ENCODE results near the gene NUP93. TPM values are rescaled to one million over a fixed set of nuclear protein-coding genes. Genes with fewer than 3 reads are reported as not detected.

The NUP93 gene
- total RNA-seq, 4 donors from 2014 or later, result 38.2 to 46.5 (median 41.2) TPM

- no peak overlapping the region for H3K27ac ChIP-seq
Observed at GRCh38 chr16:56849690-56850680, 120.1 kb downstream of the NUP93 start.

GRCh38 chr16:56851671-56852400 lies 121.9 kb downstream of the NUP93 start:
- Histone ChIP-seq H3K27me3 (no peaks in the 10 kb centered on the region), H3K9me3 (no peaks in the 10 kb centered on the region), H3K4me1 (peaks cover 0 to 22% (median 0%) of the 10 kb centered on the region in 3 donors), H3K36me3 (no peaks in the 10 kb centered on the region), H3K4me3 (no peak overlapping the region), H3K27ac (no peak overlapping the region)
- WGBS, 2 donors, result 67 to 68% methylated on average over 6 to 7 of the region's 8 CpGs
- DNase-seq, result no peak
- intact Hi-C loops (cut with DNase I), result no loop called here
- TF ChIP-seq CTCF (IDR thresholded peaks at IDR 0.05) (peak in 1 of 6 experiments; percentile 28), POLR2A (IDR thresholded peaks at IDR 0.05) (no peak)

More at GRCh38 chr16:56849690-56850680, 120.1 kb downstream of the NUP93 start:
- TF ChIP-seq CTCF (IDR thresholded peaks at IDR 0.05) (no peak), POLR2A (IDR thresholded peaks at IDR 0.05) (no peak)
- WGBS, 2 donors, result 71 to 88% methylated on average over 9 to 10 of the region's 11 CpGs
- H3K27me3 ChIP-seq, result no peaks in the 10 kb centered on the region
- H3K4me3 ChIP-seq, result no peak overlapping the region
- H3K4me1 ChIP-seq, result peaks cover 0 to 22% (median 0%) of the 10 kb centered on the region in 3 donors
- no peaks in the 10 kb centered on the region for H3K9me3 ChIP-seq
- intact Hi-C loops (cut with DNase I), result no loop called here
- no peak for DNase-seq
- peaks cover 0 to 13% (median 0%) of the 10 kb centered on the region in 3 donors for H3K36me3 ChIP-seq

GRCh38 chr16:56852401-56852730 lies 122.4 kb downstream of the NUP93 start:
- Histone ChIP-seq H3K27me3 (no peaks in the 10 kb centered on the region), H3K27ac (no peak overlapping the region), H3K36me3 (no peaks in the 10 kb centered on the region), H3K4me1 (peaks cover 0 to 22% (median 0%) of the 10 kb centered on the region in 3 donors), H3K4me3 (no peak overlapping the region), H3K9me3 (no peaks in the 10 kb centered on the region)
- intact Hi-C loops (cut with DNase I), result no loop called here
- 56 to 92% methylated on average over 3 of the region's 3 CpGs for WGBS, 2 donors
- no peak for TF ChIP-seq CTCF (IDR thresholded peaks at IDR 0.05)
- no peak for TF ChIP-seq POLR2A (IDR thresholded peaks at IDR 0.05)
- DNase-seq, result no peak

GRCh38 chr16:56852968-56853367 lies 123.0 kb downstream of the NUP93 start:
- WGBS, 2 donors, result 96 to 98% methylated on average over 9 to 11 of the region's 11 CpGs
- Histone ChIP-seq H3K27me3 (no peaks in the 10 kb centered on the region), H3K36me3 (no peaks in the 10 kb centered on the region), H3K4me1 (peaks cover 0 to 17% (median 0%) of the 10 kb centered on the region in 3 donors), H3K27ac (no peak overlapping the region), H3K4me3 (no peak overlapping the region), H3K9me3 (no peaks in the 10 kb centered on the region)
- no peak for TF ChIP-seq POLR2A (IDR thresholded peaks at IDR 0.05)
- no peak for TF ChIP-seq CTCF (IDR thresholded peaks at IDR 0.05)
- intact Hi-C loops (cut with DNase I), result no loop called here
- no peak for DNase-seq

GRCh38 chr16:56855201-56855600 lies 125.3 kb downstream of the NUP93 start:
- H3K27ac ChIP-seq, result no peak overlapping the region
- 92% methylated on average over 6 of the region's 6 CpGs; no CpG with 5 or more reads in 1 of the 2 donors for WGBS, 2 donors
- H3K4me3 ChIP-seq, result no peak overlapping the region
- TF ChIP-seq POLR2A (IDR thresholded peaks at IDR 0.05) (no peak), CTCF (IDR thresholded peaks at IDR 0.05) (no peak)
- H3K9me3 ChIP-seq, result no peaks in the 10 kb centered on the region
- intact Hi-C loops (cut with DNase I), result no loop called here
- DNase-seq, result no peak
- H3K36me3 ChIP-seq, result no peaks in the 10 kb centered on the region
- no peaks in the 10 kb centered on the region for H3K27me3 ChIP-seq
- H3K4me1 ChIP-seq, result no peaks in the 10 kb centered on the region
